Breast epithelium (tissue), 4 donors: ENCODE results near the gene SLC43A1. TPM values are rescaled to one million over a fixed set of nuclear protein-coding genes. Genes with fewer than 3 reads are reported as not detected.
"Not testable (repeated sequence)": the region's sequence is repeated elsewhere in the genome, so short reads cannot be mapped to it uniquely, and the experiment has no call there.

Experiments
- DNase-seq, 2 donors: peaks; one replicate each; pipeline ENCODE4 v3.0.0-alpha.2; 2019; ENCODE audit warnings: low spot score in 2 of 2
- H3K27ac ChIP-seq, 2 donors: fragments of 200-600 bp; sonication (generic) in 1 of 2; one replicate each; pipeline ENCODE4 v1.5.1; 2016 to 2019; ENCODE audit warnings: mild to moderate bottlenecking in 1 of 2
- H3K27me3 ChIP-seq, 2 donors: fragments of 200-600 bp; sonication (generic) in 1 of 2; one replicate each; pipeline versions ENCODE4 v1.5.1 to v1.6.0; 2017 to 2019; ENCODE audit warnings: control low read depth in 1 of 2, mild to moderate bottlenecking in 1 of 2
- H3K36me3 ChIP-seq: fragments of 200-600 bp; one replicate; pipeline ENCODE4 v1.5.1; 2019
- H3K4me1 ChIP-seq, 2 donors: fragments of 200-600 bp; sonication (generic); one replicate each; pipeline ENCODE4 v1.5.1; 2016 to 2019; ENCODE audit warnings: control low read depth in 1 of 2
- H3K4me3 ChIP-seq, 3 donors: fragments of 200-600 bp; sonication (generic); 1 replicate in 2 of 3; 2 replicates in 1 of 3; pipeline ENCODE4 v1.5.1; 2016 to 2019; ENCODE audit warnings: mild to moderate bottlenecking in 3 of 3, moderate library complexity in 2 of 3
- H3K9me3 ChIP-seq, 2 donors: fragments of 200-600 bp; sonication (generic) in 1 of 2; one replicate each; pipeline ENCODE4 v1.5.1; 2016 to 2019; ENCODE audit warnings: control low read depth in 1 of 2
- POLR2A ChIP-seq: fragments of 450-650 bp; IDR thresholded peaks from one replicate; pipeline ENCODE4 v1.6.1; 2016; ENCODE audit warnings: antibody characterized with exemption, mild to moderate bottlenecking, moderate library complexity
- POLR2AphosphoS5 ChIP-seq, 3 donors: sonication (generic); formaldehyde crosslinking; IDR thresholded peaks; one replicate each; pipeline ENCODE4 v1.6.1; 2017; ENCODE audit warnings: antibody characterized with exemption in 3 of 3
- intact Hi-C: fragments of 100-400 bp; cut with DNase I; formaldehyde crosslinking; loops from one replicate; pipeline ENCODE4 v1.15.1; 2023; ENCODE audit warnings: low total_unique reads
- total RNA-seq, 3 donors: library from RNA; depleted of rRNA; stranded (reverse); fragments of >200 nt; gene quantifications; one replicate each; pipeline ENCODE4 v1.1.0, GENCODE V29; 2016
- TF ChIP-seq, protein P1 (sequence below), 3 donors: fragments of 450-650 bp; IDR thresholded peaks; one replicate each; pipeline ENCODE4 v1.5.1; 2016 to 2017; ENCODE audit warnings: antibody characterized with exemption in 3 of 3, mild to moderate bottlenecking in 3 of 3, moderate library complexity in 3 of 3

SLC43A1 gene
- total RNA-seq, 3 donors from 2014 or later, result 12.0 to 23.4 (median 13.4) TPM

DNA sequence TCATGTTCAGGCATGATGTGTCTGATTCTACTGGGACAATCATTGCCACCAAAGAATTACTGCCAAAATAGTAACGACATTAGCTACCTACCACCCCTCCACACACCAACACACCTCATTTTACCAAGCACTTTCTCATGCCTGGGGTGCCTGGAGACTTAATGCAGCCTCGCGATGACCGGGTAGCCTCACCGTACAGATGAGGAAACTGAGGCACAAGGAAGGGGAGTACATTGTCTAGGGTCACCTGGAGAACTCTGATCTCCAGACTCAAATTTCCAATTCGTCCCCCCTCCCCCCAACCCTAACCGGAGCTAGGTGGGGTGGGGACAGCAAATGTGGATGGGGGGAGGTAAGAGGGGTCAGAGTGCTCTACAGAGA is 57.9 kb downstream of the SLC43A1 start:
- peaks cover 0 to 19% of the 10 kb centered on the region in 2 donors for H3K27me3 ChIP-seq
- H3K4me3 ChIP-seq, result peak overlapping the region in 1 of 3 donors; percentile 72
- intact Hi-C loops, result loop anchor here (5.0 to 10.0 kb wide), 2 partner anchors 70 to 113 kb away; no protein-coding TSS in a partner anchor
- H3K27ac ChIP-seq, result no peak overlapping the region
- TF ChIP-seq, protein P1, sequence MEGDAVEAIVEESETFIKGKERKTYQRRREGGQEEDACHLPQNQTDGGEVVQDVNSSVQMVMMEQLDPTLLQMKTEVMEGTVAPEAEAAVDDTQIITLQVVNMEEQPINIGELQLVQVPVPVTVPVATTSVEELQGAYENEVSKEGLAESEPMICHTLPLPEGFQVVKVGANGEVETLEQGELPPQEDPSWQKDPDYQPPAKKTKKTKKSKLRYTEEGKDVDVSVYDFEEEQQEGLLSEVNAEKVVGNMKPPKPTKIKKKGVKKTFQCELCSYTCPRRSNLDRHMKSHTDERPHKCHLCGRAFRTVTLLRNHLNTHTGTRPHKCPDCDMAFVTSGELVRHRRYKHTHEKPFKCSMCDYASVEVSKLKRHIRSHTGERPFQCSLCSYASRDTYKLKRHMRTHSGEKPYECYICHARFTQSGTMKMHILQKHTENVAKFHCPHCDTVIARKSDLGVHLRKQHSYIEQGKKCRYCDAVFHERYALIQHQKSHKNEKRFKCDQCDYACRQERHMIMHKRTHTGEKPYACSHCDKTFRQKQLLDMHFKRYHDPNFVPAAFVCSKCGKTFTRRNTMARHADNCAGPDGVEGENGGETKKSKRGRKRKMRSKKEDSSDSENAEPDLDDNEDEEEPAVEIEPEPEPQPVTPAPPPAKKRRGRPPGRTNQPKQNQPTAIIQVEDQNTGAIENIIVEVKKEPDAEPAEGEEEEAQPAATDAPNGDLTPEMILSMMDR (IDR thresholded peaks at IDR 0.05), result peak in 1 of 3 donors; percentile 11
- no peak for TF ChIP-seq POLR2AphosphoS5 (IDR thresholded peaks at IDR 0.05)
- no peak for DNase-seq
- peaks cover 6 to 26% of the 10 kb centered on the region in 2 donors for H3K4me1 ChIP-seq
- no peaks in the 10 kb centered on the region for H3K9me3 ChIP-seq
- H3K36me3 ChIP-seq, result no peaks in the 10 kb centered on the region

DNA sequence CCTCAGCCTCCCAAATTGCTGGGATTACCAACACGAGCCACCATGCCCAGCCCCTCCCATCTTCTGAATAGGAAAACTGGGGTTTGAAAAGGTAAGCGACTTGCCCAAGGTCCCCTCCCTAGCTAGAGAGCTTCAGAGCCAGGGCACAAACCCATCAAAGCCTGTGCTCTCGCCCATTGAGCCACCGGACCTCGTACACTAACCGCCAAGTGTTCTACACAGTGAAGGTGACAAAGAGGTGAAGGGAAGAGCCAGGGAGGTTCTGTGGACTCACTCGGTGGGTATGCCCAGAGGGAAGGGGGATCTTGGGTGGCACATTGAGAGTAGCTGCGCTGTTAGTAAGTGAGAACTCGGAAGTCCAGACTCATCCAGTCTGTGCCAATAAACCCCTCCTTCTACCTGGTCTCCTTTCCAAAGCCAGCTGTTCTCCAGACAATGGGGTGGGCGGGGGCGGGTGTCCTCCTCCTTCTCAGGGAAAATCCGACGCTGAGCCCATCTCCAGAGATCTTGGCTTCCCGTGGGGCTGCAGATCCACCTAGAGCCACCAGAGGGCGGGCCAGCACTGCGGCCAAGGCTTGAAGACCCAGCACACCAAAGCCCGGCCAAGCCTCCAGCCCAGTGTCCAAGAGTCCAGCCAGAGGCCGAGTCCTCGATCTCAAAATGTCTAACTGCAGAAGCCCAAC is 58.4 kb downstream of the SLC43A1 start:
- intact Hi-C loops, result loop anchor here (5.0 to 10.0 kb wide), 2 partner anchors 70 to 112 kb away; no protein-coding TSS in a partner anchor
- peak overlapping the region in 1 of 3 donors; percentile 72 for H3K4me3 ChIP-seq
- H3K4me1 ChIP-seq, result peaks cover 6 to 26% of the 10 kb centered on the region in 2 donors
- H3K36me3 ChIP-seq, result no peaks in the 10 kb centered on the region
- peak; percentile 77 to 89 for DNase-seq
- no peaks in the 10 kb centered on the region for H3K9me3 ChIP-seq
- H3K27ac ChIP-seq, result no peak overlapping the region
- peaks cover 0 to 19% of the 10 kb centered on the region in 2 donors for H3K27me3 ChIP-seq
- TF ChIP-seq POLR2AphosphoS5 (IDR thresholded peaks at IDR 0.05) (peak in 1 of 3 donors; percentile 29), POLR2A (no peak)
- TF ChIP-seq, protein P1 (IDR thresholded peaks at IDR 0.05), result peak; percentile 63 to 96 (median 92)

DNA sequence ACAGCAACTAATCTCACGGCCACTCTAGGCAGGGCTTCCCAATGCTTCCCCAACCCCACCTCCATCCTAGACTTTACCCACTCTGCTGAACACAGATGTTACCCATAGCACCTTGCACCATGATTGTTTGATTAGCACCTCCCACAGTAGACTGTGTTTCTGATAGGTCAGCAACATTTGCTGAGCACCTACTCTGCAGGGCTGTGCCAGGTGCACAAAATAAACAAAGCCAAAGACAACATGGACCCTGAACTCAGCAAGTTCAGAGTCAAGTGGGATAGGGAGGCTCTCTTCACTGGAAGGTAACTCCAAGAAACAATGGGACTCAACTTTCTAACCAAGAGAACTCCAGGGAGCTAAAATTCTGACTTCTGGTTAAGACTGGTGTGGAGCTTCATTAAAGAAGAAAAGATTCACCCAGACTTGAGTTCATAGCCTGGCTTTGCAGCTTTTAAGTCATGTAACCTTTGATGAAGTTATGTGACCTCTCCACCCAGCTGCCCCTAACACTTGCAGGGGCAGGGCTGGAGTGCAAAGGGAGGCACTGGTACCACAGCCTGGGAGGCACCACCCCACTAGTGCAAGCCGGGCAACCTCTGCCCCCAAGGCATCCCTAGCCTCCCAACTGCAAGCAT is 61.8 kb downstream of the SLC43A1 start:
- Histone ChIP-seq H3K4me1 (peaks cover 6 to 13% of the 10 kb centered on the region in 2 donors), H3K27me3 (peaks cover 0 to 7% of the 10 kb centered on the region in 2 donors), H3K9me3 (no peaks in the 10 kb centered on the region), H3K27ac (no peak overlapping the region), H3K4me3 (no peak overlapping the region), H3K36me3 (no peaks in the 10 kb centered on the region)
- TF ChIP-seq, protein P1 (IDR thresholded peaks at IDR 0.05), result no peak
- intact Hi-C loops, result loop anchor here (10.0 kb wide), 1 partner anchor 109 kb away; no protein-coding TSS in a partner anchor
- no peak for DNase-seq

DNA sequence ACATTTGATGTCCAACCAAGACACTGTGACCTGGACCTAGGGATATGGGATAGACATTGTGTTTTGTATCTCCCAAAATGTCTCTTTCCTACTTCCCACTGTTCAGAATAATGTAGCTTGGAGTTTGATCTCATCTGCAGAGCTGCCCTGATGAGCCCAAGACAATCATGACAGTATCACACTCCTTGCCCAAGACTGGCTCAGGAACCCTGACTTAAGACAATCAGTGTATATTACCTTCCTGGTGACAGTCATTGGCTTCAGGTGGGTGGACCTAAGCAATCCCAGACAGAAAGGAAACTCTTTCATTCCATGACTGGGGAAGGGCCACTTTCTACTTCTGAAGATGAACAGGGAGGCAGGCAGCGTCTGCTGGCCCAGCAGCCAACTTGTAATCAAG is 69.4 kb downstream of the SLC43A1 start:
- no peaks in the 10 kb centered on the region for H3K4me1 ChIP-seq
- no peaks in the 10 kb centered on the region for H3K9me3 ChIP-seq
- TF ChIP-seq, protein P1 (IDR thresholded peaks at IDR 0.05), result no peak
- TF ChIP-seq POLR2A (no peak), POLR2AphosphoS5 (IDR thresholded peaks at IDR 0.05) (no peak)
- H3K36me3 ChIP-seq, result no peaks in the 10 kb centered on the region
- intact Hi-C loops, result no loop called here
- no peak overlapping the region for H3K27ac ChIP-seq
- H3K4me3 ChIP-seq, result no peak overlapping the region
- DNase-seq, result no peak
- no peaks in the 10 kb centered on the region for H3K27me3 ChIP-seq

DNA sequence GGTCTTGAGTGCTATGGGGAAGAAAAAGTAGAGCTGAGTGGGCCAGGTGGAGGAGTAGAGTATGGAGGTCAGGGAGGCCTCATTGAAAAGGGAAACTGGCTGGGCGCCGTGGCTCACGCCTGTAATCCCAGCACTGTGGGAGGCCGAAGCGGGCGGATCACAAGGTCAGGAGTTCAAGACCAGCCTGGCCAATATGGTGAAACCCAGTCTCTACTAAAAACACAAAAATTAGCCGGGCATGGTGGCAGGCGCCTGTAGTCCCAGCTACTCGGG is 70.4 kb downstream of the SLC43A1 start:
- H3K4me1 ChIP-seq, intact Hi-C loops, H3K27ac ChIP-seq, H3K36me3 ChIP-seq, H3K4me3 ChIP-seq, H3K9me3 ChIP-seq, DNase-seq, H3K27me3 ChIP-seq: not testable (repeated sequence)
